Activated T-cell treated with anti-CD3 and anti-CD28 coated beads, Interleukin-2, amount 50 U/mL, for 4 hours (primary cell): ENCODE data around the gene ARL10. TPM values are rescaled to one million over a fixed set of nuclear protein-coding genes. Genes with fewer than 3 reads are reported as not detected.
A peak's percentile ranks its signal among the peaks of the same experiment; 100 is the strongest.

Source experiments
- ATAC-seq, 2 donors: fragments of 200-7000 bp; cut with Tn5 transposase; one replicate each; pipeline ENCODE4 v1.10.0; 2021
- DNase-seq: peaks from one replicate; pipeline ENCODE4 v3.0.0-alpha.2; 2020
- H3K27me3 Mint-ChIP-seq: one replicate; pipeline ENCODE4 v1.8.0; 2021; ENCODE audit warnings: low read depth, mixed read lengths
- H3K36me3 Mint-ChIP-seq: one replicate; pipeline ENCODE4 v1.8.0; 2022; ENCODE audit warnings: mixed read lengths; ENCODE audit not compliant: insufficient read depth
- H3K4me1 Mint-ChIP-seq: one replicate; pipeline ENCODE4 v1.8.0; 2021; ENCODE audit warnings: low read depth, mixed read lengths
- H3K4me3 Mint-ChIP-seq: one replicate; pipeline ENCODE4 v1.8.0; 2021; ENCODE audit warnings: mild to moderate bottlenecking, moderate library complexity, mixed read lengths
- H3K9me3 Mint-ChIP-seq: one replicate; pipeline ENCODE4 v1.8.0; 2021; ENCODE audit warnings: mixed read lengths
- total RNA-seq, 3 donors: library from RNA; stranded (reverse); gene quantifications; one replicate each; pipeline ENCODE4 v1.2.1, GENCODE V29; 2021

Gene ARL10
- total RNA-seq, 3 donors from 2014 or later: 7.0 to 8.6 (median 7.9) TPM

DNA sequence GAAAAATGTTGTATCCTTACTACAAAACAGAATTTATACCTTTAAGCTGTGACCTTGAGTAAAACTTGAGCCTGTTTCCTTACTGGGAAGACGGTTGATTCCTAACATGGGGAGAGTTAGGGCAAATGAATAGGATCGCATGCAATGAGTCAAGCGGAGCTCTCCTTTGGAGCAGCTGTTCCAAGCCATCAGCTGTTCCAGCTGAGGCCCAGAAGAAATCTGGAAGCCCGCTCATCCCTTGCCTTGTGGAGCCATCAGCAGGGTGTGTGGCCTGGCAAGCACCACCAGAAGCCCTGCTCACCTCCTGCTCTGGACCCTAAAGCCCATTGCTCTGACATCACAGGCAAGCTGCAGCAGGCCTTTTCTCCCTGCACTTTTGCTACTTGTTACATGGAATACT lies 11.8 kb upstream of the ARL10 start:
- H3K36me3 Mint-ChIP-seq: peaks cover 37% of the 10 kb centered on the region

GRCh38 chr5:176355400-176356178 lies 9.7 kb upstream of the ARL10 start:
- Mint-ChIP-seq H3K4me3 (no peak overlapping the region), H3K4me1 (peaks cover 25% of the 10 kb centered on the region), H3K27me3 (no peaks in the 10 kb centered on the region), H3K9me3 (no peaks in the 10 kb centered on the region), H3K36me3 (peaks cover 21% of the 10 kb centered on the region)
- ATAC-seq (no peak), DNase-seq (no peak)

More for the DNA sequence above, 11.8 kb upstream of the ARL10 start:
- DNase-seq (no peak), ATAC-seq (no peak)
- no peak overlapping the region for H3K4me3 Mint-ChIP-seq
- no peaks in the 10 kb centered on the region for H3K27me3 Mint-ChIP-seq
- no peaks in the 10 kb centered on the region for H3K9me3 Mint-ChIP-seq
- H3K4me1 Mint-ChIP-seq: peaks cover 18% of the 10 kb centered on the region

DNA sequence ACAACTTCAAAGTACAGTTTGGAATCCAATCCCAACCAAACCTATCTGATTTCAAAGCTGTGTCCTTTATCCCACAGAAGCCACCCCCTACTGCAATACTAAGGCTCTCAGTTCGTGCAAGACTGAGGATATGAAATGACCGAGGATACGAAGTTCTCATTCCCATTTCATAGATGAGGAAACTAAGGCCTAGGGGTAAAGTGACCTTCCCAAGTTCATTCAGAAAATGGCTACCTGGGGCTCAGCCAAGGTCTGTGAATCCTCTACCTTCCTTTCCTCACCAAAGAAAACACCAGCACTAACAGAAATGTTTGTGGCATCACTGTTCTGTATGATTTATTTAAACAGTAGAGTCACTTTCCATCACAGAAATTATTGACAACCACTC lies 9.1 kb upstream of the ARL10 start:
- H3K4me3 Mint-ChIP-seq: no peak overlapping the region
- peaks cover 20% of the 10 kb centered on the region for H3K36me3 Mint-ChIP-seq
- DNase-seq: no peak

GRCh38 chr5:176359658-176360057 lies 5.6 kb upstream of the ARL10 start:
- Mint-ChIP-seq H3K36me3 (peaks cover 11% of the 10 kb centered on the region), H3K4me3 (peak overlapping the region; percentile 75), H3K4me1 (peaks cover 33% of the 10 kb centered on the region), H3K9me3 (no peaks in the 10 kb centered on the region), H3K27me3 (no peaks in the 10 kb centered on the region)
- DNase-seq (no peak), ATAC-seq (no peak)

More for the DNA sequence above, 9.1 kb upstream of the ARL10 start:
- H3K4me1 Mint-ChIP-seq: peaks cover 25% of the 10 kb centered on the region
- H3K9me3 Mint-ChIP-seq: no peaks in the 10 kb centered on the region
- no peaks in the 10 kb centered on the region for H3K27me3 Mint-ChIP-seq
- no peak for ATAC-seq

DNA sequence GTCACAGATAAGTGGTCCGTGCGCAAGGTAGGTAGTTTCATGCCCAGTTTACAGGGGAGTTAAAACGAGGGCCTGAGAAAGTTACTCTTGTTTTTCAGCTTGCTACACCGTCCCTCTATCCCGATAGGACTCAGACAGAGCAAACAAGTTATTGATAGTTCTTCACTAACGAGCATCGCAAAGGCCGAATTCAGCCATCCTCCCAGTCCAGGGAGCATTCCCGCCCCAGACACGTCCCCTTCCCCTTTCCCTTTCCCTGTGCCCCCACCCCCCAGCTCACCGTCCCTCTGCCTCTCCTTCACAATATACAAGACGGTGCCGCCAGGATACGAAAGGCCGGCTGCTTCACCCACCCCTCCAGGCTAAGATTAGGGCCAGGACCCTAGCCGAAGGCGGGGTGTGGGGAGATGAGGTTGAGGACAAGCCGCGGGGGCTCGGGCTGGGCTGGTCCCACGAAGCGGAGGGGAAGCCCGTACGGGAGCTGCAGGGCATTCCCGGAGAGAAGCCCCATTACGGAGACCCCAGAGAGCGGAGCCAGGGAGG lies 4.3 kb upstream of the ARL10 start:
- Mint-ChIP-seq H3K4me3 (peak overlapping the region; percentile 97), H3K4me1 (peaks cover 29% of the 10 kb centered on the region), H3K36me3 (peaks cover 6% of the 10 kb centered on the region), H3K27me3 (no peaks in the 10 kb centered on the region), H3K9me3 (no peaks in the 10 kb centered on the region)
- ATAC-seq: peak in 1 of 2 donors; percentile 5
- no peak for DNase-seq

GRCh38 chr5:176361437-176362232 lies 3.7 kb upstream of the ARL10 start, which contains the start of gene KIAA1191:
Gene KIAA1191 (minus strand): TSS chr5:176361764. CDS start chr5:176359508, 2,256 bp downstream.
- H3K36me3 Mint-ChIP-seq: peaks cover 8% of the 10 kb centered on the region
- H3K9me3 Mint-ChIP-seq: no peaks in the 10 kb centered on the region
- DNase-seq: peak; percentile 91
- peak within 1 kb of the TSS; percentile 97 for H3K4me3 Mint-ChIP-seq
- H3K27me3 Mint-ChIP-seq: no peaks in the 10 kb centered on the region
- ATAC-seq: peak; percentile 91
- peaks cover 31% of the 10 kb centered on the region for H3K4me1 Mint-ChIP-seq

GRCh38 chr5:176362233-176362490 lies 3.1 kb upstream of the ARL10 start:
- H3K36me3 Mint-ChIP-seq: peaks cover 10% of the 10 kb centered on the region
- no peaks in the 10 kb centered on the region for H3K27me3 Mint-ChIP-seq
- peaks cover 33% of the 10 kb centered on the region for H3K4me1 Mint-ChIP-seq
- no peaks in the 10 kb centered on the region for H3K9me3 Mint-ChIP-seq
- peak overlapping the region; percentile 97 for H3K4me3 Mint-ChIP-seq
- DNase-seq: no peak
- no peak for ATAC-seq

GRCh38 chr5:176364765-176365350 lies 429 bp upstream of the ARL10 start:
- H3K4me3 Mint-ChIP-seq: peak overlapping the region; percentile 76
- no peaks in the 10 kb centered on the region for H3K27me3 Mint-ChIP-seq
- no peaks in the 10 kb centered on the region for H3K9me3 Mint-ChIP-seq
- H3K4me1 Mint-ChIP-seq: peaks cover 19% of the 10 kb centered on the region
- peaks cover 16% of the 10 kb centered on the region for H3K36me3 Mint-ChIP-seq
- ATAC-seq (no peak), DNase-seq (no peak)

GRCh38 chr5:176366232-176366894 lies 1.1 kb downstream of the ARL10 start:
- Mint-ChIP-seq H3K9me3 (no peaks in the 10 kb centered on the region), H3K4me3 (peak overlapping the region; percentile 81), H3K4me1 (peaks cover 19% of the 10 kb centered on the region), H3K36me3 (peaks cover 18% of the 10 kb centered on the region), H3K27me3 (no peaks in the 10 kb centered on the region)
- DNase-seq (no peak), ATAC-seq (no peak)

DNA sequence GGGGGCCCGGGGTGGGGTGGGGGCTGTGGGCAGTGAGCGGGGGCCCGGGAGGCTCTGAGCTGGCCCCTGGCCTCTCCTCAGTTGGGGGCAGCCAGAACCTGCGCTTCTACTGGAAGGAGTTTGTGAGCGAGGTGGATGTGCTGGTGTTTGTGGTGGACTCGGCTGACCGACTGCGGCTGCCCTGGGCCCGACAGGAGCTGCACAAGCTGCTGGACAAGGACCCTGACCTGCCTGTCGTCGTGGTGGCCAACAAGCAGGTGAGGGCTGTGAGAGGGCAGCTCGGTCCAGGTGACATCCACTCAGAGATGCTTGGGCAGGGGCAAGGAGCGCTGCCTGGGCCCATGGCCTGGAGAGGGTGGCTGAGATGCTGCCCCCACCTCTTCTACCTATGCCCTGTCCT lies 3.4 kb downstream of the ARL10 start:
- H3K4me1 Mint-ChIP-seq: peaks cover 10% of the 10 kb centered on the region
- no peak for ATAC-seq
- H3K4me3 Mint-ChIP-seq: no peak overlapping the region
- DNase-seq: no peak
- H3K9me3 Mint-ChIP-seq: no peaks in the 10 kb centered on the region
- H3K36me3 Mint-ChIP-seq: peaks cover 21% of the 10 kb centered on the region
- H3K27me3 Mint-ChIP-seq: no peaks in the 10 kb centered on the region

DNA sequence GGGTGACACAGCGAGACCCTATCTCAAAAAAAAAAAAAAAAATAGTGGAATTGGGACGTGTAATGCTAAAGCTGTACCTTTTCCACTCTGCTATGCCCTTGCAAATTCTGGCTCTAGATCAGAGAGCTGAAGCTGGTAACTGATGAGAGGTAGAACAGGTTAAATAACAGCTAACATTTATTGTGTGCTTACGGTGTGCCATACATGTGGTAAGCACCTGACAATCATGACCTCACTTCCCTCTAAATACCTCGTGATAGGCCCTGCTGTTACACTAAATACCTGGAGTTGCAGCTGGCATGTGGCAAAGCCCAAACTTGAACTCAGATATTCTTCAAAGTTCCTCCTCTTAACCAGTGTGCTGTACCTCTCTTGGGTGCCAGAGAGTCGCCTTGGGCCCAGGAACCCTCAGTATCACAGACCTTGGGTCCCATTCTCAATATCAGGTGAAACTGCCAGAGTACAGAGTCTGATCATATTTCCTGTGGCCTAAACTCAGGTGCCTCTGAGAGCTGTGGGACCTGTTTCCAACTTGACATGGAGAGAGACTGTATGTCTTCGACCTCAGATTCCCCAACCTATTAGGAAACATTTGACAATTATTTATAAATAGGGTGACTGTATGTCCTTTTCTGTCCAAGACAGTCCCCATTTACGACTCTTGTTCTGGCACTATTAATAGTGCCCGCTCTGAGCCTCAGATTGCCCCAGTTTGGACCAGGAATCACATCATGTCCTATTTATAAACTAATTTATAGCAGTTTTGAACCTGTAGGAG lies 4.8 kb downstream of the ARL10 start:
- DNase-seq: no peak
- H3K36me3 Mint-ChIP-seq: peaks cover 21% of the 10 kb centered on the region
- H3K9me3 Mint-ChIP-seq: no peaks in the 10 kb centered on the region
- H3K27me3 Mint-ChIP-seq: no peaks in the 10 kb centered on the region
- H3K4me3 Mint-ChIP-seq: no peak overlapping the region
- ATAC-seq: no peak
- H3K4me1 Mint-ChIP-seq: peaks cover 8% of the 10 kb centered on the region

- Mint-ChIP-seq H3K27me3 (no peaks in the 10 kb centered on the region), H3K9me3 (no peaks in the 10 kb centered on the region), H3K4me3 (no peak overlapping the region), H3K36me3 (peaks cover 23% of the 10 kb centered on the region), H3K4me1 (peaks cover 4% of the 10 kb centered on the region)
- DNase-seq (no peak), ATAC-seq (no peak)
Observed at GRCh38 chr5:176371621-176372539, 6.6 kb downstream of the ARL10 start.
